A673 (cell line): ENCODE measurements around the gene DNAI1. TPM values are rescaled to one million over a fixed set of nuclear protein-coding genes. Genes with fewer than 3 reads are reported as not detected.

Source experiments
- BruUV-seq: library from RNA; stranded (reverse); fragments of 400-500 nt; replicated peaks from 2 replicates; lab custom pipeline; 2021; lab: Mats Ljungman, UMichigan
- CTCF ChIA-PET: fragments of 300-600 bp; sonication (Branson Sonifier 250); formaldehyde crosslinking; loops from one replicate; lab custom pipeline; 2022; ENCODE audit warnings: antibody characterized with exemption; lab: Charles Lee
- POLR2A ChIA-PET: fragments of 300-600 bp; sonication (Branson Sonifier 250); formaldehyde crosslinking; loops from one replicate; lab custom pipeline; 2022; ENCODE audit warnings: antibody characterized with exemption; ENCODE audit not compliant: low non-redundant PET; lab: Charles Lee
- DNase-seq: peaks from one replicate; pipeline ENCODE4 v3.0.0-alpha.2; 2015; ENCODE audit warnings: low spot score
- H3K27ac ChIP-seq: fragments of 200-600 bp; sonication (generic); 2 replicates; pipeline ENCODE4 v1.5.1; 2016; ENCODE audit warnings: mixed run types, low read depth, mild to moderate bottlenecking, mixed read lengths, antibody characterized with exemption, low read length; ENCODE audit not compliant: poor library complexity, severe bottlenecking
- H3K27me3 ChIP-seq: fragments of 200-600 bp; sonication (generic); replicated peaks from 2 replicates; pipeline ENCODE4 v1.6.1; 2017; ENCODE audit warnings: mixed run types, low read depth, mild to moderate bottlenecking, mixed read lengths, antibody characterized with exemption, low read length; ENCODE audit not compliant: insufficient read depth, poor library complexity
- H3K36me3 ChIP-seq: fragments of 200-600 bp; sonication (generic); 2 replicates; pipeline ENCODE4 v1.6.1; 2016; ENCODE audit warnings: mixed run types, mild to moderate bottlenecking, mixed read lengths, antibody characterized with exemption, low read length; ENCODE audit not compliant: insufficient read depth, poor library complexity, severe bottlenecking
- H3K4me1 ChIP-seq: fragments of 200-600 bp; sonication (generic); 2 replicates; pipeline ENCODE4 v1.6.1; 2017; ENCODE audit warnings: mixed run types, mild to moderate bottlenecking, mixed read lengths, antibody characterized with exemption, low read length; ENCODE audit not compliant: insufficient read depth, poor library complexity, severe bottlenecking
- H3K4me3 ChIP-seq: fragments of 200-600 bp; sonication (generic); 2 replicates; pipeline ENCODE4 v1.5.1; 2016; ENCODE audit warnings: low read depth, mixed run types, mild to moderate bottlenecking, mixed read lengths, low read length; ENCODE audit not compliant: poor library complexity, severe bottlenecking
- H3K9me3 ChIP-seq: fragments of 200-600 bp; sonication (generic); 2 replicates; pipeline ENCODE4 v1.6.1; 2016; ENCODE audit warnings: mixed run types, low read depth, mild to moderate bottlenecking, mixed read lengths, antibody characterized with exemption, low read length; ENCODE audit not compliant: poor library complexity, severe bottlenecking
- CTCF ChIP-seq: fragments of 300-800, 200-600 bp; sonication (generic); conservative IDR thresholded peaks from 2 replicates; pipeline ENCODE4 v1.5.1; 2017; ENCODE audit warnings: low read depth, mild to moderate bottlenecking, antibody characterized with exemption, low read length, moderate library complexity, mixed read lengths
- EZH2 ChIP-seq: fragments of 200-600 bp; sonication (generic); IDR thresholded peaks from 2 replicates; pipeline ENCODE4 v1.6.1; 2017; ENCODE audit warnings: borderline replicate concordance, low read depth, mild to moderate bottlenecking, mixed read lengths, antibody characterized with exemption, low read length; ENCODE audit not compliant: poor library complexity, severe bottlenecking
- intact Hi-C: fragments of 100-400 bp; cut with micrococcal nuclease; formaldehyde crosslinking; loops from one replicate; pipeline ENCODE4 v1.10.0; 2022; ENCODE audit not compliant: unreplicated experiment
- total RNA-seq: library from RNA; stranded (reverse); gene quantifications from 2 replicates; pipeline ENCODE4 v1.2.3, GENCODE V29; 2021

DNAI1 gene
- total RNA-seq, 1 experiment from 2014 or later: not detected

- no TSS peak for BruUV-seq
- Histone ChIP-seq H3K36me3 (no peaks in the 10 kb centered on the region), H3K9me3 (no peaks in the 10 kb centered on the region), H3K27ac (no peak overlapping the region), H3K4me1 (no peaks in the 10 kb centered on the region), H3K4me3 (no peak overlapping the region), H3K27me3 (peaks cover 16% of the 10 kb centered on the region)
- CTCF ChIA-PET: interaction anchor here (1.1 kb wide), 1 partner anchor 86 kb away, joined by 4 read pairs; no protein-coding TSS in a partner anchor
- POLR2A ChIA-PET: no interaction called here
- DNase-seq: no peak
- intact Hi-C loops: no loop called here
- no peak for TF ChIP-seq EZH2
- no peak for TF ChIP-seq CTCF
These were observed 31.8 kb downstream of the DNAI1 start for GRCh38 chr9:34490360-34490759.

- no peak for TF ChIP-seq EZH2
- no peak for TF ChIP-seq CTCF
- no peaks in the 10 kb centered on the region for H3K36me3 ChIP-seq
- H3K27ac ChIP-seq: no peak overlapping the region
- CTCF ChIA-PET: no interaction called here
- no peaks in the 10 kb centered on the region for H3K4me1 ChIP-seq
- H3K9me3 ChIP-seq: no peaks in the 10 kb centered on the region
- no peak for DNase-seq
- peaks cover 16% of the 10 kb centered on the region for H3K27me3 ChIP-seq
- POLR2A ChIA-PET: no interaction called here
- intact Hi-C loops: no loop called here
- no peak overlapping the region for H3K4me3 ChIP-seq
- BruUV-seq: no TSS peak
These were observed 32.2 kb downstream of the DNAI1 start for GRCh38 chr9:34490760-34491159.

DNA sequence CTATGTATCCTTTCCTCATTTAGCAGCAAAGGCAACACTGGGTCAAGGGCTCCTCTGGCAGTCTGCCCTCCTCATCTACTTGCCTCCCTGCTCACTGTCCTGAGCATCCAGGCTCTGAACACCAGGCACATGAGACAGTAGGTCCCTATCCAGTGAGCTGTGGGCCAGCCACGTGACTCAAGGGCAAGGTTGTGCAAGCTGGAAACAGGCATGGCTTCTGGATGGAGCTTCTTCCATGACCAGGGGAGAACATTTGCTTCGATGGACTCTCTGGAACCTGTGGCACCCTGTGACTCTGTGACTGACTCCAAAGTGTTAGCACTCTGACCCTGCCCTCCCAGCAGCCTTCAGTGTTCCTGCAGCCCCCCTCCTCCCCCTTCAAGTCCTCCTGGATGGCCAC, 33.0 kb downstream of the DNAI1 start:
- H3K4me3 ChIP-seq: no peak overlapping the region
- BruUV-seq: no TSS peak
- H3K27ac ChIP-seq: no peak overlapping the region
- ChIA-PET POLR2A (no interaction called here), CTCF (interaction anchor here (0.5 kb wide), 1 partner anchor 1299 kb away, joined by 4 read pairs; no protein-coding TSS in a partner anchor)
- H3K4me1 ChIP-seq: no peaks in the 10 kb centered on the region
- peaks cover 16% of the 10 kb centered on the region for H3K27me3 ChIP-seq
- intact Hi-C loops: no loop called here
- TF ChIP-seq CTCF (no peak), EZH2 (no peak)
- DNase-seq: no peak
- no peaks in the 10 kb centered on the region for H3K36me3 ChIP-seq
- H3K9me3 ChIP-seq: no peaks in the 10 kb centered on the region
